Liver (tissue), 9 donors: ENCODE measurements around the gene DENND11. TPM values are rescaled to one million over a fixed set of nuclear protein-coding genes. Genes with fewer than 3 reads are reported as not detected.

Experiments used
- DNase-seq: peaks from one replicate; pipeline ENCODE4 v3.0.0-alpha.2; 2017; ENCODE audit warnings: low spot score
- H3K27ac ChIP-seq, 2 donors: one replicate each; pipeline ENCODE4 v1.7.0; 2013; ENCODE audit warnings: inconsistent platforms in 2 of 2, low read length in 2 of 2, control low read depth in 1 of 2, low read depth in 1 of 2, mild to moderate bottlenecking in 1 of 2
- H3K27me3 ChIP-seq, 4 donors: one replicate each; pipeline versions ENCODE4 v1.6.1 to v1.7.0; 2013; ENCODE audit warnings: low read length in 3 of 4, inconsistent platforms in 1 of 4, mild to moderate bottlenecking in 1 of 4, moderate library complexity in 1 of 4; ENCODE audit not compliant: control insufficient read depth in 4 of 4, insufficient read depth in 4 of 4
- H3K36me3 ChIP-seq, 4 donors: one replicate each; pipeline versions ENCODE4 v1.6.1 to v1.7.0; 2013; ENCODE audit warnings: low read length in 3 of 4, mild to moderate bottlenecking in 3 of 4, low read depth in 1 of 4, moderate library complexity in 1 of 4; ENCODE audit not compliant: control insufficient read depth in 4 of 4, insufficient read depth in 3 of 4
- H3K4me1 ChIP-seq, 4 donors: one replicate each; pipeline versions ENCODE4 v1.6.1 to v1.7.0; 2013; ENCODE audit warnings: low read length in 3 of 4, mild to moderate bottlenecking in 3 of 4, moderate library complexity in 1 of 4; ENCODE audit not compliant: control insufficient read depth in 4 of 4, insufficient read depth in 4 of 4
- H3K4me3 ChIP-seq, 3 donors: one replicate each; pipeline versions ENCODE4 v1.6.1 to v1.7.0; 2013; ENCODE audit warnings: low read length in 3 of 3, control low read depth in 1 of 3, low read depth in 1 of 3, mild to moderate bottlenecking in 1 of 3
- H3K9ac ChIP-seq, 2 donors: one replicate each; pipeline ENCODE4 v1.7.0; 2013; ENCODE audit warnings: low read length in 2 of 2, mild to moderate bottlenecking in 2 of 2, moderate library complexity in 2 of 2, control low read depth in 1 of 2, low read depth in 1 of 2
- H3K9me3 ChIP-seq, 4 donors: one replicate each; pipeline versions ENCODE4 v1.6.1 to v1.7.0; 2013; ENCODE audit warnings: low read length in 3 of 4; ENCODE audit not compliant: control insufficient read depth in 4 of 4
- ATF3 ChIP-seq: IDR thresholded peaks from 2 replicates; pipeline ENCODE4 v1.6.1; 2016; ENCODE audit warnings: antibody characterized with exemption
- CTCF ChIP-seq: fragments of 150-350 bp; IDR thresholded peaks from 2 replicates; pipeline ENCODE4 v1.5.1; 2017; ENCODE audit warnings: improper control_type of control experiment, low read depth, low read length; ENCODE audit not compliant: missing input control
- EGR1 ChIP-seq, 2 donors: IDR thresholded peaks; 2 replicates each; pipeline ENCODE4 v1.6.1; 2016 to 2018; ENCODE audit warnings: antibody characterized with exemption in 2 of 2, low read depth in 2 of 2
- FOXA1 ChIP-seq: IDR thresholded peaks from 2 replicates; pipeline ENCODE4 v1.6.1; 2016; ENCODE audit warnings: antibody characterized with exemption
- FOXA2 ChIP-seq: IDR thresholded peaks from 2 replicates; pipeline ENCODE4 v1.6.1; 2016; ENCODE audit warnings: antibody characterized with exemption
- GABPA ChIP-seq, 2 donors: IDR thresholded peaks in 1 of 2; conservative IDR thresholded peaks in 1 of 2; 2 replicates each; pipeline ENCODE4 v1.6.1; 2016; ENCODE audit warnings: antibody characterized with exemption in 2 of 2, mild to moderate bottlenecking in 1 of 2, moderate library complexity in 1 of 2
- HNF4A ChIP-seq, 2 donors: conservative IDR thresholded peaks; 2 replicates each; pipeline ENCODE4 v1.6.1; 2016; ENCODE audit warnings: antibody characterized with exemption in 2 of 2, mild to moderate bottlenecking in 2 of 2
- HNF4G ChIP-seq: IDR thresholded peaks from 2 replicates; pipeline ENCODE4 v1.6.1; 2016; ENCODE audit warnings: antibody characterized with exemption
- MAX ChIP-seq: IDR thresholded peaks from 2 replicates; pipeline ENCODE4 v1.6.1; 2016; ENCODE audit warnings: antibody characterized with exemption
- NR2F2 ChIP-seq: IDR thresholded peaks from 2 replicates; pipeline ENCODE4 v1.6.1; 2016; ENCODE audit warnings: antibody characterized with exemption
- RAD21 ChIP-seq, 2 donors: IDR thresholded peaks; 2 replicates each; pipeline ENCODE4 v1.6.1; 2016; ENCODE audit warnings: antibody characterized with exemption in 2 of 2, mild to moderate bottlenecking in 2 of 2
- REST ChIP-seq: IDR thresholded peaks from 2 replicates; pipeline ENCODE4 v1.6.1; 2016; ENCODE audit warnings: antibody characterized with exemption, mild to moderate bottlenecking
- RXRA ChIP-seq, 2 donors: IDR thresholded peaks; 2 replicates each; pipeline ENCODE4 v1.6.1; 2017 to 2018; ENCODE audit warnings: antibody characterized with exemption in 2 of 2, mild to moderate bottlenecking in 1 of 2
- SP1 ChIP-seq: IDR thresholded peaks from 2 replicates; pipeline ENCODE4 v1.6.1; 2018; ENCODE audit warnings: antibody characterized with exemption, mild to moderate bottlenecking
- TAF1 ChIP-seq: conservative IDR thresholded peaks from 2 replicates; pipeline ENCODE4 v1.6.1; 2016; ENCODE audit warnings: antibody characterized with exemption, mild to moderate bottlenecking
- YY1 ChIP-seq: IDR thresholded peaks from 2 replicates; pipeline ENCODE4 v1.6.1; 2016; ENCODE audit warnings: antibody characterized with exemption, mild to moderate bottlenecking
- ZBTB33 ChIP-seq: IDR thresholded peaks from 2 replicates; pipeline ENCODE4 v1.6.1; 2016; ENCODE audit warnings: antibody characterized with exemption
- WGBS: extraction: QIAGEN DNeasy Blood & Tissue Kit; methylation state at CpG from one replicate; pipeline ENCODE4 v1.1.7; 2013; 5-methylcytosine and 5-hydroxymethylcytosine counted together
- polyA plus RNA-seq, 2 donors: library from polyadenylated mRNA; stranded (reverse) in 1 of 2; unstranded in 1 of 2; fragments of 200-250 nt in 1 of 2; fragments of >200 nt in 1 of 2; fragmentation: Nextera tagmentation in 1 of 2; extraction: Ambion mirVana in 1 of 2; gene quantifications; one replicate each; pipeline versions ENCODE4 v1.2.1 to v1.2.3, GENCODE V29; 2013 to 2015
- total RNA-seq, 2 donors: library from RNA; depleted of rRNA; stranded (reverse); fragments of >200 nt; gene quantifications; one replicate each; pipeline ENCODE4 v1.2.3, GENCODE V29; 2014
- donor health status: healthy.
- donor health status: healthy.
- donor health status: healthy.
- donor health status: healthy.
- donor health status: healthy.

DENND11 gene
- total and polyA plus RNA-seq, 4 donors: 8.4 to 48.4 (median 12.8) TPM

- H3K27me3 ChIP-seq: no peaks in the 10 kb centered on the region
- H3K4me1 ChIP-seq: no peaks in the 10 kb centered on the region
- no peaks in the 10 kb centered on the region for H3K36me3 ChIP-seq
- H3K9ac ChIP-seq: no peak overlapping the region
- no peak for TF ChIP-seq YY1
- no peak for TF ChIP-seq RAD21 (IDR thresholded peaks at IDR 0.05)
- no peak for TF ChIP-seq CTCF
- no peak for TF ChIP-seq NR2F2
- no peak for TF ChIP-seq HNF4A (conservative IDR thresholded peaks at IDR 0.05)
- TF ChIP-seq GABPA (IDR thresholded peaks at IDR 0.05 in 1 of 2, conservative IDR thresholded peaks at IDR 0.05 in 1 of 2): no peak
- no peak for TF ChIP-seq ATF3
- TF ChIP-seq REST: no peak
- TF ChIP-seq SP1: no peak
- no peak for TF ChIP-seq ZBTB33
- no peak for TF ChIP-seq FOXA1
- no peak for TF ChIP-seq RXRA (IDR thresholded peaks at IDR 0.05)
- TF ChIP-seq FOXA2: no peak
- TF ChIP-seq MAX: no peak
- no peak for TF ChIP-seq TAF1
- no peak overlapping the region for H3K4me3 ChIP-seq
- H3K9me3 ChIP-seq: no peaks in the 10 kb centered on the region
- 89% methylated on average over 2 of the region's 2 CpGs for WGBS
- no peak for DNase-seq
- H3K27ac ChIP-seq: no peak overlapping the region
Observed at GRCh38 chr7:141714571-141714970, 12.6 kb upstream of the DENND11 start.

GRCh38 chr7:141713890-141714289 is 11.9 kb upstream of the DENND11 start:
- no peaks in the 10 kb centered on the region for H3K27me3 ChIP-seq
- TF ChIP-seq EGR1 (IDR thresholded peaks at IDR 0.05; ENCODE audit: low read depth in 2 of 2): no peak
- TF ChIP-seq HNF4A (conservative IDR thresholded peaks at IDR 0.05): no peak
- TF ChIP-seq RAD21 (IDR thresholded peaks at IDR 0.05): no peak
- TF ChIP-seq ZBTB33: no peak
- TF ChIP-seq REST: no peak
- no peak for TF ChIP-seq HNF4G
- no peak for TF ChIP-seq MAX
- TF ChIP-seq NR2F2: no peak
- TF ChIP-seq FOXA1: no peak
- no peak for TF ChIP-seq YY1
- no peak for TF ChIP-seq FOXA2
- no peak for TF ChIP-seq GABPA (IDR thresholded peaks at IDR 0.05 in 1 of 2, conservative IDR thresholded peaks at IDR 0.05 in 1 of 2)
- TF ChIP-seq ATF3: no peak
- TF ChIP-seq SP1: no peak
- no peak for DNase-seq
- no peaks in the 10 kb centered on the region for H3K4me1 ChIP-seq
- 96% methylated on average over 1 of the region's 1 CpG for WGBS
- no peaks in the 10 kb centered on the region for H3K36me3 ChIP-seq
- no peak overlapping the region for H3K27ac ChIP-seq
- H3K9ac ChIP-seq: no peak overlapping the region
- H3K4me3 ChIP-seq: no peak overlapping the region
- H3K9me3 ChIP-seq: no peaks in the 10 kb centered on the region
